Liver (tissue), 9 donors: Measurements from ENCODE around the gene DSTYK. TPM values are rescaled to one million over a fixed set of nuclear protein-coding genes. Genes with fewer than 3 reads are reported as not detected.

ENCODE experiments used
- DNase-seq: peaks from one replicate; pipeline ENCODE4 v3.0.0-alpha.2; 2017; ENCODE audit warnings: low spot score
- H3K27ac ChIP-seq, 2 donors: one replicate each; pipeline ENCODE4 v1.7.0; 2013; ENCODE audit warnings: inconsistent platforms in 2 of 2, low read length in 2 of 2, control low read depth in 1 of 2, low read depth in 1 of 2, mild to moderate bottlenecking in 1 of 2
- H3K27me3 ChIP-seq, 4 donors: one replicate each; pipeline versions ENCODE4 v1.6.1 to v1.7.0; 2013; ENCODE audit warnings: low read length in 3 of 4, inconsistent platforms in 1 of 4, mild to moderate bottlenecking in 1 of 4, moderate library complexity in 1 of 4; ENCODE audit not compliant: control insufficient read depth in 4 of 4, insufficient read depth in 4 of 4
- H3K36me3 ChIP-seq, 4 donors: one replicate each; pipeline versions ENCODE4 v1.6.1 to v1.7.0; 2013; ENCODE audit warnings: low read length in 3 of 4, mild to moderate bottlenecking in 3 of 4, low read depth in 1 of 4, moderate library complexity in 1 of 4; ENCODE audit not compliant: control insufficient read depth in 4 of 4, insufficient read depth in 3 of 4
- H3K4me1 ChIP-seq, 4 donors: one replicate each; pipeline versions ENCODE4 v1.6.1 to v1.7.0; 2013; ENCODE audit warnings: low read length in 3 of 4, mild to moderate bottlenecking in 3 of 4, moderate library complexity in 1 of 4; ENCODE audit not compliant: control insufficient read depth in 4 of 4, insufficient read depth in 4 of 4
- H3K4me3 ChIP-seq, 3 donors: one replicate each; pipeline versions ENCODE4 v1.6.1 to v1.7.0; 2013; ENCODE audit warnings: low read length in 3 of 3, control low read depth in 1 of 3, low read depth in 1 of 3, mild to moderate bottlenecking in 1 of 3
- H3K9ac ChIP-seq, 2 donors: one replicate each; pipeline ENCODE4 v1.7.0; 2013; ENCODE audit warnings: low read length in 2 of 2, mild to moderate bottlenecking in 2 of 2, moderate library complexity in 2 of 2, control low read depth in 1 of 2, low read depth in 1 of 2
- H3K9me3 ChIP-seq, 4 donors: one replicate each; pipeline versions ENCODE4 v1.6.1 to v1.7.0; 2013; ENCODE audit warnings: low read length in 3 of 4; ENCODE audit not compliant: control insufficient read depth in 4 of 4
- ATF3 ChIP-seq: IDR thresholded peaks from 2 replicates; pipeline ENCODE4 v1.6.1; 2016; ENCODE audit warnings: antibody characterized with exemption
- EGR1 ChIP-seq, 2 donors: IDR thresholded peaks; 2 replicates each; pipeline ENCODE4 v1.6.1; 2016 to 2018; ENCODE audit warnings: antibody characterized with exemption in 2 of 2, low read depth in 2 of 2
- FOXA1 ChIP-seq: IDR thresholded peaks from 2 replicates; pipeline ENCODE4 v1.6.1; 2016; ENCODE audit warnings: antibody characterized with exemption
- FOXA2 ChIP-seq: IDR thresholded peaks from 2 replicates; pipeline ENCODE4 v1.6.1; 2016; ENCODE audit warnings: antibody characterized with exemption
- HNF4G ChIP-seq: IDR thresholded peaks from 2 replicates; pipeline ENCODE4 v1.6.1; 2016; ENCODE audit warnings: antibody characterized with exemption
- JUND ChIP-seq, 2 donors: IDR thresholded peaks; 2 replicates each; pipeline ENCODE4 v1.6.1; 2016; ENCODE audit warnings: antibody characterized with exemption in 2 of 2
- MAX ChIP-seq: IDR thresholded peaks from 2 replicates; pipeline ENCODE4 v1.6.1; 2016; ENCODE audit warnings: antibody characterized with exemption
- NR2F2 ChIP-seq: IDR thresholded peaks from 2 replicates; pipeline ENCODE4 v1.6.1; 2016; ENCODE audit warnings: antibody characterized with exemption
- RAD21 ChIP-seq, 2 donors: IDR thresholded peaks; 2 replicates each; pipeline ENCODE4 v1.6.1; 2016; ENCODE audit warnings: antibody characterized with exemption in 2 of 2, mild to moderate bottlenecking in 2 of 2
- REST ChIP-seq: IDR thresholded peaks from 2 replicates; pipeline ENCODE4 v1.6.1; 2016; ENCODE audit warnings: antibody characterized with exemption, mild to moderate bottlenecking
- RXRA ChIP-seq, 2 donors: IDR thresholded peaks; 2 replicates each; pipeline ENCODE4 v1.6.1; 2017 to 2018; ENCODE audit warnings: antibody characterized with exemption in 2 of 2, mild to moderate bottlenecking in 1 of 2
- SP1 ChIP-seq: IDR thresholded peaks from 2 replicates; pipeline ENCODE4 v1.6.1; 2018; ENCODE audit warnings: antibody characterized with exemption, mild to moderate bottlenecking
- TAF1 ChIP-seq: conservative IDR thresholded peaks from 2 replicates; pipeline ENCODE4 v1.6.1; 2016; ENCODE audit warnings: antibody characterized with exemption, mild to moderate bottlenecking
- YY1 ChIP-seq: IDR thresholded peaks from 2 replicates; pipeline ENCODE4 v1.6.1; 2016; ENCODE audit warnings: antibody characterized with exemption, mild to moderate bottlenecking
- ZBTB33 ChIP-seq: IDR thresholded peaks from 2 replicates; pipeline ENCODE4 v1.6.1; 2016; ENCODE audit warnings: antibody characterized with exemption
- WGBS: extraction: QIAGEN DNeasy Blood & Tissue Kit; methylation state at CpG from one replicate; pipeline ENCODE4 v1.1.7; 2013; 5-methylcytosine and 5-hydroxymethylcytosine counted together
- polyA plus RNA-seq, 2 donors: library from polyadenylated mRNA; stranded (reverse) in 1 of 2; unstranded in 1 of 2; fragments of 200-250 nt in 1 of 2; fragments of >200 nt in 1 of 2; fragmentation: Nextera tagmentation in 1 of 2; extraction: Ambion mirVana in 1 of 2; gene quantifications; one replicate each; pipeline versions ENCODE4 v1.2.1 to v1.2.3, GENCODE V29; 2013 to 2015
- total RNA-seq, 2 donors: library from RNA; depleted of rRNA; stranded (reverse); fragments of >200 nt; gene quantifications; one replicate each; pipeline ENCODE4 v1.2.3, GENCODE V29; 2014
- donor health status: healthy.
- donor health status: healthy.
- donor health status: healthy.
- donor health status: healthy.
- donor health status: healthy.

DSTYK gene
- total and polyA plus RNA-seq, 4 donors, result 1.5 to 9.9 (median 3.0) TPM

- TF ChIP-seq JUND (IDR thresholded peaks at IDR 0.05) (no peak), YY1 (no peak), RAD21 (IDR thresholded peaks at IDR 0.05) (no peak), MAX (no peak), REST (no peak), FOXA2 (no peak), TAF1 (no peak), NR2F2 (no peak), FOXA1 (no peak), SP1 (no peak), RXRA (IDR thresholded peaks at IDR 0.05) (no peak), EGR1 (IDR thresholded peaks at IDR 0.05; ENCODE audit: low read depth in 2 of 2) (no peak), HNF4G (no peak), ZBTB33 (no peak)
- no peak overlapping the region for H3K4me3 ChIP-seq
- peaks cover 2 to 16% (median 10%) of the 10 kb centered on the region in 4 donors for H3K36me3 ChIP-seq
- no peaks in the 10 kb centered on the region for H3K4me1 ChIP-seq
- DNase-seq, result no peak
- no peaks in the 10 kb centered on the region for H3K27me3 ChIP-seq
- H3K9ac ChIP-seq, result no peak overlapping the region
- H3K27ac ChIP-seq, result no peak overlapping the region
- no peaks in the 10 kb centered on the region for H3K9me3 ChIP-seq
- 88% methylated on average over 9 of the region's 9 CpGs for WGBS
Observed at GRCh38 chr1:205170532-205171269, 40.8 kb downstream of the DSTYK start.

- WGBS, result 95% methylated on average over 10 of the region's 10 CpGs
- Histone ChIP-seq H3K4me3 (no peak overlapping the region), H3K36me3 (peaks cover 2 to 16% (median 10%) of the 10 kb centered on the region in 4 donors), H3K27ac (no peak overlapping the region), H3K9ac (no peak overlapping the region), H3K9me3 (no peaks in the 10 kb centered on the region), H3K4me1 (no peaks in the 10 kb centered on the region), H3K27me3 (no peaks in the 10 kb centered on the region)
- DNase-seq, result no peak
- TF ChIP-seq NR2F2 (no peak), RXRA (IDR thresholded peaks at IDR 0.05) (no peak), EGR1 (IDR thresholded peaks at IDR 0.05; ENCODE audit: low read depth in 2 of 2) (no peak), HNF4G (no peak), ATF3 (no peak), RAD21 (IDR thresholded peaks at IDR 0.05) (no peak), SP1 (no peak), YY1 (no peak), ZBTB33 (no peak), FOXA1 (no peak), MAX (no peak), FOXA2 (no peak)
Observed at GRCh38 chr1:205169248-205169647, 42.3 kb downstream of the DSTYK start.
